Right atrium auricular region (tissue), 2 donors: Measurements from ENCODE around the gene PFN1. TPM values are rescaled to one million over a fixed set of nuclear protein-coding genes. Genes with fewer than 3 reads are reported as not detected.

Experiments
- DNase-seq: peaks from one replicate; pipeline ENCODE4 v3.0.0-alpha.2; 2019; ENCODE audit warnings: low spot score
- H3K27ac ChIP-seq, 2 donors: fragments of 200-600 bp; sonication (generic); 1 replicate in 1 of 2; 2 replicates in 1 of 2; pipeline ENCODE4 v1.5.1; 2016 to 2019
- H3K27me3 ChIP-seq, 2 donors: fragments of 200-600 bp; sonication (generic); one replicate each; pipeline versions ENCODE4 v1.5.1 to v1.6.0; 2017 to 2019
- H3K36me3 ChIP-seq: fragments of 200-600 bp; sonication (generic); one replicate; pipeline ENCODE4 v1.5.1; 2016
- H3K4me1 ChIP-seq, 2 donors: fragments of 200-600 bp; sonication (generic); one replicate each; pipeline versions ENCODE4 v1.5.1 to v1.6.0; 2017 to 2019
- H3K4me3 ChIP-seq, 2 donors: fragments of 200-600 bp; sonication (generic); 1 replicate in 1 of 2; 2 replicates in 1 of 2; pipeline ENCODE4 v1.5.1; 2017 to 2019; ENCODE audit warnings: mild to moderate bottlenecking in 1 of 2, moderate library complexity in 1 of 2
- H3K9me3 ChIP-seq, 2 donors: fragments of 200-600 bp; sonication (generic); one replicate each; pipeline ENCODE4 v1.5.1; 2019
- CTCF ChIP-seq, 2 donors: fragments of 200-600 bp; sonication (generic); IDR thresholded peaks; one replicate each; pipeline ENCODE4 v1.5.1; 2019; ENCODE audit warnings: antibody characterized with exemption in 2 of 2
- total RNA-seq, 2 donors: library from RNA; depleted of rRNA; stranded (reverse); fragments of >200 nt; gene quantifications; one replicate each; pipeline ENCODE4 v1.1.0, GENCODE V29; 2016

Gene PFN1
- 100 to 1,000 TPM; 218 to 425 TPM for total RNA-seq

GRCh38 chr17:4948166-4948930, at the start of gene PFN1:
TSS of gene PFN1 (minus strand) at chr17:4948530. CDS start at chr17:4948394, 136 bp downstream.
- Histone ChIP-seq H3K27me3 (no peaks in the 10 kb centered on the region), H3K4me1 (peaks cover 0 to 67% of the 10 kb centered on the region in 2 donors)

GRCh38 chr17:4997302-4998026, 49.1 kb upstream of the PFN1 start, which contains the start of the genes INCA1 and KIF1C:
TSS of gene INCA1 (minus strand) at chr17:4997522. CDS start at chr17:4994437, 3,085 bp downstream.
TSS of gene KIF1C (plus strand) at chr17:4997950. CDS start at chr17:5000247, 2,297 bp downstream.
- Histone ChIP-seq H3K27me3 (no peaks in the 10 kb centered on the region), H3K4me1 (peaks cover 0 to 38% of the 10 kb centered on the region in 2 donors)
- TF ChIP-seq CTCF (IDR thresholded peaks at IDR 0.05), result peak in 1 of 2 donors; percentile 30

More at GRCh38 chr17:4948166-4948930, at the start of gene PFN1:
- no peaks in the 10 kb centered on the region for H3K9me3 ChIP-seq
- H3K27ac ChIP-seq, result peak within 1 kb of the TSS; percentile 98 to 100
- peak; percentile 92 for DNase-seq
- H3K36me3 ChIP-seq, result peaks cover 24% of the 10 kb centered on the region
- H3K4me3 ChIP-seq, result peak within 1 kb of the TSS; percentile 80 to 89
- no peak for TF ChIP-seq CTCF (IDR thresholded peaks at IDR 0.05)

GRCh38 chr17:4994081-4994595, 45.8 kb upstream of the PFN1 start:
- Histone ChIP-seq H3K4me1 (peaks cover 0 to 16% of the 10 kb centered on the region in 2 donors), H3K27me3 (no peaks in the 10 kb centered on the region), H3K9me3 (no peaks in the 10 kb centered on the region), H3K27ac (no peak overlapping the region), H3K4me3 (no peak overlapping the region), H3K36me3 (no peaks in the 10 kb centered on the region)
- no peak for DNase-seq
- TF ChIP-seq CTCF (IDR thresholded peaks at IDR 0.05), result no peak

More at GRCh38 chr17:4997302-4998026, 49.1 kb upstream of the PFN1 start, which contains the start of the genes INCA1 and KIF1C:
- peaks cover 17% of the 10 kb centered on the region for H3K36me3 ChIP-seq
- H3K27ac ChIP-seq, result peak within 1 kb of the TSS; percentile 96 to 97
- H3K4me3 ChIP-seq, result peak within 1 kb of the TSS; percentile 83 to 91
- peak; percentile 89 for DNase-seq
- no peaks in the 10 kb centered on the region for H3K9me3 ChIP-seq

GRCh38 chr17:4987767-4988567, 39.6 kb upstream of the PFN1 start:
- no peak for TF ChIP-seq CTCF (IDR thresholded peaks at IDR 0.05)
- Histone ChIP-seq H3K4me3 (peak overlapping the region; percentile 91), H3K27ac (peak overlapping the region; percentile 96 to 97), H3K4me1 (peaks cover 0 to 30% of the 10 kb centered on the region in 2 donors), H3K9me3 (no peaks in the 10 kb centered on the region), H3K36me3 (peaks cover 10% of the 10 kb centered on the region), H3K27me3 (no peaks in the 10 kb centered on the region)
- DNase-seq, result peak; percentile 62
